NCI-H1417 treated with DMSO at 0.1 percent for 48 hours (cell line): ENCODE results near the gene VKORC1L1.
"Not testable (repeated sequence)": the region's sequence is repeated elsewhere in the genome, so short reads cannot be mapped to it uniquely, and the experiment has no call there.

Experiments used
- DNase-seq: peaks from one replicate; lab custom pipeline; 2025; lab: John Stamatoyannopoulos, UW

Gene VKORC1L1

DNA sequence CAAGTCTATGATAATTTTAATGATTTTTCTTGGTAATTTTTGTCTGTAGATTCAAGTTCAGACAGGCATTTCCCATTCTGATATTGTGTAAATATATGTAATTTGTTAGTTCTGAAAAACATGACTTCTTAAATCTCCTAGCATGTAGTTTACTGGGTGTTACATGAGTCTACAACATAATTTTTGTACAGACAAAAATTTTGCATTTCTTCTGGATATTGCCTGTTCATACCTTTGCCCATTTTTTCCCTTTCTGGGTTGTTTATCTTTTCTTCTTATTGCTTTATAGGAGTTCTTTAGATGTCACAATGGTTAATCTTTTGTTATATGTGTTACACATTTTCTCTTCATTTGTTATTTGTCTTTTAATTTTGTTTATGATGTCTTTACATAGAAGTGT is 12.1 kb downstream of the VKORC1L1 start:
- not testable (repeated sequence) for DNase-seq

DNA sequence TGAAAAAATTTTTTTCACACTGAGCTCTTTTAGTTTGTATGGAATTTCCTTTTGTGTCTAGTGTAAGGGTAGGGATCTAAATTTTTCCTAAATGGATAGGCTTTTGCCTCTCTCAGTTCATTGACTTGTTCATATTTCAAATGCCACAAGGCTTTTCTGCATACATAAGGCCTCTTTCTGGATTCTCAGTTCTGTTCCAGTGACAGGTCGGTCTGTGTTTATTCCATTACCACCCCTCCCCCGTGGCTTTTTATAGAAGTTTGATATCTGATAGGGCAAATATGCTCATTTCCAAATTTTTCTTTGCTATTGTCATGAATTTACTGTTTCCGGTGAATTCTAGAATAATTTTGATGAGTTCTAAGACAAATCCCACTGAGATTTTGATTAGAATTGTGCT is 12.7 kb downstream of the VKORC1L1 start:
- DNase-seq: not testable (repeated sequence)

DNA sequence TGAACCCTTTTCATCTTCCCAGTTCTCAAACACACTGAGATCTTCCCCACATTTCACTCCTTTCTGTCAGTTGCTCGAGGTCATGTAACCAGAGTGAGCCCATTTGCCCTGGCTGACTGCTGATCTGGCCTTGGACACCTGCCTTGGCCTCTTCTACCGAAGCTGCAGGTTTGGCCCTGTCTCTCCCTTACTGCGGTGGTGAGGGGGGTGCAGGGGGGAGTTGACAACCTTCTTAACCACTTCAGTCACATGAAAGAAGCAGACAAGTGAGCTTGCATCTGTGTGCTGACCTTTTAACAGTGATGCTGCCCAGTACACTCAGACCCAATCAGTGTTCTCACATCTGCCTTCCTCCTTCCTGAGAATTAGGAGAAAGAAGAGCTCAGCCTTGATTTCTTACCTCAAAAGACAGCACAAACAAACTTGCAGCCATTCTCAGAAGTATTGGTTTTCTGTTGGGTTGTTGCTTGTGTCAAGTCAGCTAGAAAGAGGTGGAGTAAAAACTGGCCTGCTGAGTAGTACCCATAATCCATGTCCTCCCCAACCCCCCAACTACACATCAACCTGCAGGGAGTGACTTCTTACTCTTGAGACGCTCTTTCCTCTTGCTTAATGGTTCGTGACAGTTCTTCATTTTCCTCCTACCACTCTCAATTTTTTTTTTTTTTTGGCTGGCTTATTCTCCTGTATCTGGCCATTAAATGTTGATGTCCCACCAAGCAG is 15.7 kb downstream of the VKORC1L1 start:
- DNase-seq: not testable (repeated sequence)

DNA sequence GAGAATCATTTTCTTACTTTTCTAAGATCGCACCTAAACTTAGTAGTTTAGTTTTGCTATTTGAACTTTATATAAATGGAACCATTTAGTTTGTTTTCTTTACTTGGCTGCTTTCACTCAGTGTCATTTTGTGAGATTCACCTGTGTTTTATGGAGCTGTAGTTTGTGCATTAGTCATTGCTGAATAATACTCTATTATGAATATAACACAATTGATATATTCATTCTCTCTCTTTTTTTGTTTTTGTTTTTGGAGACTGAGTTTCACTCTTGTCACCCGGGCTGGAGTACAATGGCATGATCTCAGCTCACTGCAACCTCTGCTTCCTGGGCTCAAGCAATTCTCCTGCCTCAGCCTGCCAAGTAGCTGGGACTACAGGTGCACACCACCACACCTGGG is 16.8 kb downstream of the VKORC1L1 start:
- not testable (repeated sequence) for DNase-seq

DNA sequence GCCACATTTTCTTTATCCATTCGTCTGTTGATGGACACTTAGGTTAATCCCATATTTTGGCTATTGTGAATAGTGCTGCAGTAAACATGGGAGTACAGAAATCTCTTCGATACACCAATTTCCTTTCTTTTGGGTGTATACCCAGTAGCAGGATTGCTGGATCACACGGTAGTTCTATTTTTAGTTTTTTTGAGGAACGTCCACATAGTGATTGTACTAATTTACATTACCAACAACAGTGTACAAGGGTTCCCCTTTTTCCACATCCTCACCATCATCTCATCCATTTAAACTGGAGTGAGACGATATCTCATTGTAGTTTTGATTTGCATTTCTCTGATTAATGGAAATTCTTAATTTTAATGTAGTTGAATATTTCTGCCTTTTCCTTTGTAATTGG is 19.3 kb downstream of the VKORC1L1 start:
- no peak for DNase-seq

DNA sequence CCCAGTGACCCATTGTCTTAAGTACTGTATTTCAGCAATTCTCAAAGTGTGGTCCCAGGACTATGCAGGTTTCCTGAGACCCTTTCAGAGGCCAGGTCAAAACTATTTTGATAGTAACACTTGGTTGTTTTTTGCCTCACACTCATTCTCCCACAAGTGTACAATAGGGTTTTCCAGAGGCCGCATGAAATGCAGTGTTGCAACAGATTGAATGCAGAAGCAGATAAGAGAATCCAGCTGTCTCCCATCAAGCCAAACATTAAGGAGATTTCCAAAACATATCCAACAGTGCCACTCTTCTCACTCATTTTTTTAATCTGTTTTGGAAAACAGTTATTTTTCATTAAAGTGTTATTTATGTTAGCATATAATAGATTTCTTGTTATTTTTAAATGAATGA is 20.0 kb downstream of the VKORC1L1 start:
- DNase-seq: no peak

DNA sequence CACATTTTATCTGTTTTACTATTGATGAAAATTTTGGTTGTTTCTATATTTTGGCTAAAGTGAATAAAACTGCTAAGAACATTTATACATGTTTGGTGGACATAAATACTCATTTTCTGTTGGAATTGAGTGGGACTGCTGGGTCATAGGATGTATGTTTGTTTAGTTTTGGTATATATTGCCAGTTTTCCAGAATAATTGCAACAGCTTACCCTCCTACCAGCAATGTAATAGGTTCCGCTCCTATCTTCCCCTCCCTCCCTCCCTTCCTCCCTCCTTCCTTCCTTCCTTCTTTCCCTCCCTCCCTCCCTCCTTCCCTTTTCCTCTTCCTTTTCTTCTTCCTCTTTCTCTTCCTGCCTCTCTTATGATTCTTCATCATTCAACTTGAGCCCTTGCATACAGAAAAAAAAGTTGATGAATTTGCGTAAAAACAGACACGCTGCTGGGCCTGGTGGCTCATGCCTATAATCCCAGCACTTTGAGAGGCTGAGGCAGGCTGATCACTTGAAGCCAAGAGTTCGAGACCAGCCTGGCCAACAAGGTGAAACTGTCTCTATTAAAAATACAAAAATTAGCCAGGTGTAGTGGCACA is 23.5 kb downstream of the VKORC1L1 start:
- no peak for DNase-seq

DNA sequence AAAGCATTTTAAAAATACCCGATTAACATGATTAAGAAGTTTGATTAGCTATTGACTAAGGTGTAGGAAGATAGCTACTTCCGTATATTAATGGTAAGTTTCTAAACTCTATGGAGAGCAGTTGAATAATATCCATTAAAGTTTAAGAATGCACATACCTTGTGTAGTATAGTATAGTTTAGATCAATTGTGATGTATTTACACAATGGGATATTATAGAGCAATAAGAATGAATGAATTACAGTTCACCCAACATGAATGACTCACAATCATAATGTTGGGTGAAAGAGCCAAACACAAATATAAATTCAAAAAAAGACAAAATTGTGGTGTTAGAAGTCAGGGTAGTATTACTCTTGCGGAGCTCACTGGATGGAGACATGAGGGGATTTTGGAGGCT is 24.4 kb downstream of the VKORC1L1 start:
- not testable (repeated sequence) for DNase-seq

DNA sequence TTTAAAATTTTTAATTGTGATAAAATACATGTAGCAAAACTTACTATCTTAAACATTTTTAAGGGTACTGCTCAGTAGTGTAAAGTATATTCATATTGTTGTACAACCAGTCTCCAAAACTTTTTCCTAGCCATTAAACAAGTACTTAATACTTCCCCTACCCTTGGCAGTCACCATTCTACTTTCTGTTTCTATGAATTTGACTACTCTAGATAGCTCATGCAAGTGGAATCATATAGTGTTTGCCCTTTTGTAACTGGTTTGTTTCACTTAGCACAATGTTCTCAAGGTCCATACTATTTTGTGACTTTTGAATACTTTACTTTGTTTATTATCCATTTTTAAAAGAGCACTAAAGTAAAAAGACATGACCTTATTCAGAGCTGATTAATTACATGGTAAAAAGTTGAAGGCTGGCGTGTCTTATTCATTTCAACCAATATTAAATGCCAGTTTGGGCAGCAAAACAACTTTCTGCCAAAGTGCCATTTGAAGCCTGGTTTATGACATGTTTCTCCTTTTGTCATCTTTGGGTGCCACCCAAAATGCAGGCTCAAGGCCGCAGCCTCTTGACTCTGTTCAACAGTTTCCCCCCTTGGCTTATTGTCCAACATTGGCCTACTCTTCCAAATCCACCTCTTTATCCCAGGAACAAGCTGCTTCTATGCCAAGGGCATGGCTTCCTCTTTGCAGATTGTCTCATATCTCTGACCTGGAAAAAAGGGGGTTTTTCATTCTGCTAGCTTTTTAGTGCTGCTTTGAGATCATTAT is 26.0 kb downstream of the VKORC1L1 start:
- not testable (repeated sequence) for DNase-seq

DNA sequence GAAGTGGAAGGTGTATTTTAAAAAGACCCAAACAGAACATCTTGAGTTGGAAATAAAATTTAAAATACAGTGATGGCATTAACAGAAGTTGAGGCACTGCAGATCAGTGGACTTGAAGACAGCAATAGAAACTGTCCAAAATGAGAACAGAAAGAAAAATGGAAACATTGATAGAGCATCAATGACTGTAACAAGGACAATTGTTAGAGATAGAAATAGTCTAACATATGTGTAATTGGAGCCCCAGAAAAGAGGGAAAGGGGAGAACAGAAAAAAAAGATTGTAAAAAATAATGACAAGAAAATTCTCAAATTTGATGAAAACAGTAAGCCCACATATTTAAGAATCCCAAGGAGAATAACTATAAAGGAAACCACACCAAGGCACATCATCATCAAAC is 29.4 kb downstream of the VKORC1L1 start:
- DNase-seq: no peak

DNA sequence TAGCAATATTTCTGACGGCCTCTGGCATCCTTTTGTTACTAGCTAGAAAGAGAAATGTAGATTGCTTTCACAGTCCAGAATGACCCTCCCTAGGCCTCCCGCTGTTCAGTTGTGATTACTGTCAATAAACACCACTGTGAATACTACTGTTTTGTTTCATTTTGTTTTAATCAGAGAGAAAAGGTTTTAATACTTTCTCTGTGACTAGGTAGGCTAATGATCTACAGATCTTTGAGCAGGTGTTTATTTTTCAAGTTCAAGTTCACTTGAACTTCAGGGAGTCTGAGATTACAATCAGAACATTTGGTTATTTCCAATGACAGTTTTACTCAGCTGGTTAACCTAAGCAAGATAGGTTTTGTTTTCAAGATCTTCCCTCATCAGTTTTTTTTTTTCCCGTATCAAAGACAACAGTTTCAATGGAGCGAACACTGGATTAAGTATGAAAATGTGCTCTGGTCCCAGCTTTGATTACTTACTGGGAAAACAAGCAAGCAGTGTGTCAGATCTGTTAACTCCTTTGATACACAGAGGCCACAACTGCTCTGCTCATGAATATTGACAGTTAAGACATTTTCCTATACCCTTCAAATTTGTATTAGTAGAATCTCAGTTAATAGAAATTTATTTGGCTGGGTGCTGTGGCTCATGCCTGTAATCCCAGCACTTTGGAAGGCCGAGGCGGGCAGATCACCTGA is 34.8 kb downstream of the VKORC1L1 start:
- no peak for DNase-seq

DNA sequence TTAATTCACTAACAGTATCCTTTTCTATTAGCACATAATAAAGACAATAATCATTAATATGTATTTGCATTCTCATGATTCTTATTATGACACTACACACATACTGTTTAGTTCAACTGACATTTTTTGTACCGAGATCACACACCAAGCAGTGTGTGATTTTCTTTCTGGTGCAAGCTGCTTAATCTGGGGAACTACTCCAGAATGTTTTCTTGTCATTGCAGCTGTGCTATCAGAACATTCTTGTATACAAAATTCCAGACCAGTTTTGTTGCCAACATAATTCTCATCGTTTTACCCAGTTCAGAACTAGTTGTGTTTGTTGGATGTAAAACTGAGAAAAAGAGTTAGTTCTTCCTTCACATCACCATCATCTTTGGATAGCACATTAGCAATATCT is 37.4 kb downstream of the VKORC1L1 start:
- DNase-seq: no peak

DNA sequence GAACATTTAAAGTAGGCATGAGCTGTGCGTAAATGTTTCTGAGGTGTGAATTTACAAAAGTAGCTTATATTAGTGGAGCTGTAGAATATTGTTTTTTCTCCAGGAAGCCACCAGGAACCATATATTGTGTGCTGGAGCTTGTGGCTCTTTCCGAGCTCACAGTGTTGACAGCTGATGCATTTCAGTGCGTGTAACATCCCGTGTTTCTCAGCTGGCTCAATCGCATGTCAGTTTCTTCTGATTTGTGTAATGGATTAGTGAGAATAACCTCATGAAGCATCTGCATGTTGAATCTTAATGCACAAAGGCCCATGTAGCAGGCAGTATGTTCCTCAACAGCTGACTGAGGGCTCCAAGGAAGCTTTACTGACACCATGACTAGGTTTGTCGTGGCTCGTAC is 39.4 kb downstream of the VKORC1L1 start:
- no peak for DNase-seq

DNA sequence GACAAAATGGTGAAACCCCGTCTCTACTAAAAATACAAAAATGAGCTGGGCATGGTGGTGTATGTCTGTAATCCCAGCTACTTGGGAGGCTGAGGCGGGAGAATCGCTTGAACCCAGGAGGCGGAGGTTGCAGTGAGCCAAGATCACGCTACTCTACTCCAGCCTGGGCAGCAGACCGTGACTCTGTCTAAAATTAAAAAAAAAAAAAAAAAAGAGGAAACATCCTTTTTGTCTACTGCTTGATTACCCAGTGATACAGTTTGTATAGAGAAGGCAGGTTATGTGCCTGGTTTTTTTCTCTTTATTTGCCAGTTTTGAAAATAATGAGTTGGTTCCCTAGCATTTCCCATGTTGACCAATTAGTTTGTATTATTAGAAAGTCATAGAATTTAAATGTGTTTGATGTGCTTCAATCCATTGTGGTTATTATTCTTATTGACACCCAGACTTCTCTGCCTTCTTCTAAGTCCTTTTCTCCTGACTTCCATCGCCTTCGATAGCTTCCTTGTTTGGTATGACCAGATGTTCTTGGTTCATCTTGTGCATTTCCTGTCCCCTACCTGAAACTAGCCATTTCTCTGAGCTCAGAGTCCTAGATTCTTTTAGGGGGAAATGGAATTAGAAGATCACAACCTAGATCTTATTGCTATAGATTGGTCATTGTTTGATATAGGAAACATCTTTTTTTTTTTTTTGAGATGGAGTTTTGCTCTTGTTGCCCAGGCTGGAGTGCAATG is 43.2 kb downstream of the VKORC1L1 start:
- no peak for DNase-seq

DNA sequence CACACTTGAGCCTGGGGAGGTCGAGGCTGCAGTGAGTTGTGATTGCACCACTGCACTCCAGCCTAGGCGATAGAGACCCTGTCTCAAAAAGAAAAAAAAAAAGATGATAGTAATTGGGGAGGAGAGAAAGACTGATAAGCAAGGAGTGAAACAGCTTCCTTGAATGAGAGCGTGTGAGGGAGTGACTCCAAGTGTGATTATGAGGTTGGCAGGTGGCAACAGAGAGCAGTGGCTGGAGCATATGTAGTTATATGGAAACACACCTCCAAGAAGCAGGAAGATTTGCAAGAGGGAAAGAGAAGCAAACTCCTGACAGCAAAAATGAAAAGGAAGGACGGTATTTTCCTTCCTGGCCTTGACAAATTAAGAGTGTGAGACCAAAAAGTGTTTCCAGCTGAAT is 50.4 kb downstream of the VKORC1L1 start:
- no peak for DNase-seq

DNA sequence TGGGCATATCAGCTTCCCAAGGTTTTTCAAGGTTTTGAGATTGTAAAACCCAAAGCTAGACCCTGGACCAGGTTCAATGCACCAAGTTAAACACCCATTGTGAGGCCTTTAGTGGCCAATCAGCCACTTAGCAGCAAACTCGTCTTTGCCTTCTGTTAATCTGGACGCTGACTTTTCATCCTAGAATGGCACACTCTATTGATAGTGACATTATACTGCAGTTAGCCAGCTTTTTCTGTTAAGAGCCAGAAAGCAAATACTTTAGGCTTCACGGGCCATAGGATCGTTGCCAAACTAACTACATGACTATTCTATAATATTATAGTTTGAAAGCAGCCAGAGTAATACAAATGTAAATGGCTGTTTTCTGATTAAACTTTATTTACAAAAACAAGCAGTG is 51.3 kb downstream of the VKORC1L1 start:
- DNase-seq: no peak

DNA sequence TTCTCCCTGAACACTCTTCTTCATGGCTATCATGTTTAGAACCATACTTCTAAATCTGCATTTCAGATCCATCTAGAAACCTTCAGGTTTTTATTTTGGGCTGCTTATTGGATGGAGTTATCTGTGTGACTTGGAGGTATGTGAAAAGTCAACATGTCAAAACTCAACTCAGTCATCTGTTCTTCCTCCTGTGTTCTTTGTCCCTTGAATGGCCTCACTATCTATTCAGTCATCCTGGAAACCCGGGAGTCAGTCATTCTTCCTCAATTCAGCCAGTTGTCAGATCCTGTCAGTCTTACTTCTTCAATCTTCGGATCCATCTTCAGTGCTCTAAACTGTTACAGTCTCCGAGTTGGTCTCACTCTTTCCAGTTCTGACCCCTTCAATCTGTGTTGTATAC is 52.2 kb downstream of the VKORC1L1 start:
- no peak for DNase-seq

DNA sequence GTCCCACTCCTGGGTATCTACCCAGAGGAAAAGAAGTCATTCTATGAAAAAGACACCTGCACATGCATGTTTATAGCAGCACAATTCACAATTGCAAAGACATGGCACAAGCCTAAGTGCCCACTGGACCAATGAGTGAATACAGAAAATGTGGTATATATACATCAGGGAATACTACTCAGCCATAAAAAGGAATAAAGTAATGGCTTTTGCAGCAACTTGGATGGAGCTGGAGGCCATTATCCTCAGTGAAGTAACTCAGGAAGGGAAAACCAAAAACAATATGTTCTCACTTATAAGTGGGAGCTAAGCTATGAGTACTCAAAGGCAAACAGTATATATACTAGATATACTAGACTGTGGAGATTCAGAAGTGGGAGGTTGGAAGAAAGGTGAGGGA is 53.7 kb downstream of the VKORC1L1 start:
- no peak for DNase-seq

DNA sequence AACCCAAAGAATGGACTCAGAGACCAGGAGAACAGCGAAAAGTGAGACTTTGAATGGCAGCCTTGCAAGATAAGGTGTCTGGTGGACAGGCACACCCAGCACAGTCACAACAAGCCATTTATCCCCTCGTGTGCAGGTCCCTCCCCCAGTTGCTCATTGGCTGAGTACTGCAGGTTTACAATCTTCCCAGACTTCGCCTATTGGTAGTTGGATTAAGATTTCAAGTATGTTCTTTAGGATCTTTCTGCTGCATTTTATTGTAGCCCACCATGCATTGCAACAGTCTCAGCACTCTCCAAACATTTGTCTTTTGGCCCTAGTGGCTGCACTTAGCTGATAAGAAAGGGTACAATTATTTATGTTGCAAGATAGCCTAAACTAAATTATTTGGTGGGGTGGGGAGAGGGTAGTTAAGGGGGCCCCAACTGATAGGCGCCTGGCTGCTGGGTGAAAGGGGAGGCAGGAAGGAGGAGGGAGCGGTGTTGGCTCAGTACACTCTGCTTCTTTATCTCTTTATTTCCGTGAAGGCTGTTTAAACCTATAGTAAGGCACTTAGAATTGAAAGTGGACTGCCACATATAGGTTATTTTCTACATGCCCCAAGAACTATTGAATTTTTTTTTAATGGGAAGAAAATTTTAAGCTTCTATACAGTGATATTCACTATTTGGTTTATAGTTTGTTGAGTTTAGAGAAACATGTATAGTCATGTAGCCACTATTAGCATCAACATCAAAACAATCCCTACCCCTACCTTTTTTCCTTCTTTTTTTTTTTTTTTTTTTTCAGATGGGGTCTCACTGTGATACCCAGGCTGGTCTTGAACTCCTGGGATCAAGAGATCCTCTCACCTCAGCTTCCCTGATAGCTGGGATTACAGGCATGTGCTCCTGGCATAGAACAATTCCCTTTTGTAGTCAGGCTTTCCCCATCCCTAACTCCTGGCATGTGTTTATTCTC is 54.9 kb downstream of the VKORC1L1 start:
- no peak for DNase-seq

DNA sequence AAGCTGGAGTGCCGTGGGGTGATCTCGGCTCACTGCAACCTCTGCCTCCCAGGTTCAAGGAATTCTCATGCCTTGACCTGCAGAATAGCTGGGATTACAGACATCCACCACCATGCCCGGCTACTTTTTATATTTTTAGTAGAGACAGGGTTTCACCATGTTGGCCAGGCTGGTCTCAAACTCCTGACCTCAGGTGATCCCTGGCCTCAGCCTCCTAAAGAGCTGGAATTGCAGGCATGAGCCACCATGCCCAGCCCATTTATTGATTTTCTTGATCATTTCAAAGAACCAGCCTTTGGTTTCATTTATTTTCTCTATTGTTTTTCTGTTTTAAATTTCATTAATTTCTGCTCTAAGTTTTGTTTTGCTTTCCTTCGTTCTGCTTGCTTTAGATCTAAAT is 58.8 kb downstream of the VKORC1L1 start:
- DNase-seq: no peak

DNA sequence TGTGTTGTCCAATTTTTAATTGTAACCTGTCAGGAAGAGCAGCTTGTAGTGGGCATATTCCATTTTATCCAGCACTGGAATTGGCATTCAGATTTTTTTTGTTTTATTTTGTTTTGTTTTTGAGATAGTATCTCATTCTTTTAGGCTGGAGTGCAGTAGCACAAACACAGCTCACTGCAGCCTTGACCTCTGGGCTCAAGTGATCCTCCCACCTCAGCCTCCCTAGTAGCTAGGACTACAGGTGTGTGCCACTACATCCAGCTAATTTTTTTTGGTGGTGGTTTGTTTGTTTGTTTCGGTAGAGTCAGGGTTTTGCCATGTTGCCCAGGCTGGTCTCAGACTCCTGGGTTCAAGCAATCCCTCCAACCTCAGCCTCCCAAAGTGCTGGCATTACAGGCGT is 64.4 kb downstream of the VKORC1L1 start:
- no peak for DNase-seq
